WTC11 (cell line): ENCODE data around the gene PRF1.

Experiments used
- CTCF ChIP-seq: fragments of 200-600 bp; IDR thresholded peaks from 2 replicates; pipeline ENCODE4 v1.8.0; 2022; ENCODE audit warnings: antibody characterized with exemption
- MYBL2 ChIP-seq: sonication (generic); formaldehyde crosslinking; IDR thresholded peaks from 2 replicates; pipeline ENCODE4 v1.8.1; 2023; ENCODE audit warnings: mild to moderate bottlenecking, moderate library complexity, missing genetic modification reagents
- NR3C1 ChIP-seq: sonication (generic); formaldehyde crosslinking; conservative IDR thresholded peaks from 2 replicates; pipeline ENCODE4 v1.8.1; 2023; ENCODE audit warnings: low read depth, mild to moderate bottlenecking, missing genetic modification reagents
- PREB ChIP-seq: sonication (generic); formaldehyde crosslinking; IDR thresholded peaks from 2 replicates; pipeline ENCODE4 v1.8.1; 2022; ENCODE audit warnings: mild to moderate bottlenecking, missing genetic modification reagents, moderate library complexity, borderline replicate concordance
- USF1 ChIP-seq: sonication (generic); formaldehyde crosslinking; IDR thresholded peaks from 2 replicates; pipeline ENCODE4 v1.8.0; 2022; ENCODE audit warnings: mild to moderate bottlenecking, missing genetic modification reagents
- USF2 ChIP-seq: sonication (generic); formaldehyde crosslinking; IDR thresholded peaks from 2 replicates; pipeline ENCODE4 v1.8.1; 2023; ENCODE audit warnings: mild to moderate bottlenecking, missing genetic modification reagents, moderate library complexity
- ZNF263 ChIP-seq: sonication (generic); formaldehyde crosslinking; IDR thresholded peaks from 2 replicates; pipeline ENCODE4 v1.8.1; 2022; ENCODE audit warnings: low read depth, mild to moderate bottlenecking, moderate library complexity, missing genetic modification reagents

- no peak for TF ChIP-seq USF2 (CRISPR knock-in tag)
- no peak for TF ChIP-seq NR3C1 (CRISPR knock-in tag)
- TF ChIP-seq ZNF263 (CRISPR knock-in tag): no peak
- no peak for TF ChIP-seq PREB (CRISPR knock-in tag)
- no peak for TF ChIP-seq CTCF
- no peak for TF ChIP-seq MYBL2
- no peak for TF ChIP-seq USF1 (CRISPR knock-in tag)
Measured at GRCh38 chr10:70598857-70599295, 3.7 kb downstream of the PRF1 start.
